Prostate gland (tissue), 2 donors: ENCODE results near the gene ILDR2.

Source experiments
- CTCF ChIP-seq, 4 experiments: fragments of 200-600 bp in 2 of 4; fragments of 450-650 bp in 2 of 4; sonication (generic) in 2 of 4; IDR thresholded peaks; 1 replicate in 3 of 4; 2 replicates in 1 of 4; pipeline ENCODE4 v1.5.1; 2016 to 2019; ENCODE audit warnings: antibody characterized with exemption in 4 of 4, mild to moderate bottlenecking in 2 of 4, moderate library complexity in 2 of 4
- POLR2AphosphoS5 ChIP-seq: sonication (generic); formaldehyde crosslinking; IDR thresholded peaks from one replicate; pipeline ENCODE4 v1.6.1; 2017; ENCODE audit warnings: antibody characterized with exemption

GRCh38 chr1:166937962-166938361, 37.4 kb downstream of the ILDR2 start:
- TF ChIP-seq POLR2AphosphoS5 = no peak
- TF ChIP-seq CTCF (IDR thresholded peaks at IDR 0.05) = no peak
